ENCODE data around the gene DGKB. TPM values are rescaled to one million over a fixed set of nuclear protein-coding genes. Genes with fewer than 3 reads are reported as not detected.

DGKB gene
- polyA plus RNA-seq, 1 of the 3 experiments (the other 2 are of a cell fraction): 2.1 TPM

DNA sequence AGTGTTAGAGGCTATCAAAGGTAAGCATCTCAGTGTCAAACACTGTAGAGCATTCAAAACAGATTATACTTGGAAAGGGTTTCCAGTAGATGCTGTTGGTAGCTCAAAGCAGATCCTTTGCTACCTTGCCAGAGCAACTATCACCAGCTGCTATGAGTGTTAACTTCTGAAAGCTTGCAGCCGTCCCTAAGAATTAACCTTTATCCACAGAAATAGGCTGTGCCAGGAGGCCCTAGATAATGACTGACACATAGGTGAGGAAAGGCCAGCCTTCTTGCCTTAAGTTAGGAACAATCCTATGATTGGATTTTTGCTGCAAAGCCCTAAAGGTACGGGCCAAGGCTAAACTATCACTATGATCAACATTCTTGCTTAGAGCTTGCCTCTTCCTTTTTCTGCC lies 263.2 kb downstream of the DGKB start:
- Histone ChIP-seq H3K4me1 (ENCODE audit: control insufficient read depth in 1 of 2, insufficient read depth in 2 of 2, low read depth in 1 of 2, low read length in 1 of 2) (no peaks in the 10 kb centered on the region; a peak in 1 of 4 replicates), H3K27me3 (ENCODE audit: insufficient read depth) (no peaks in the 10 kb centered on the region), H3K9me3 (peaks cover 1% of the 10 kb centered on the region), H3K4me3 (ENCODE audit: low read depth in 2 of 2, low read length in 1 of 2) (no peak overlapping the region), H3K27ac (ENCODE audit: low read depth in 2 of 2, low read length in 1 of 2) (no peak overlapping the region), H3K4me2 (no peak overlapping the region), H4K20me1 (ENCODE audit: insufficient read depth) (no peaks in the 10 kb centered on the region), H3K9me2 (no peaks in the 10 kb centered on the region), H3F3A (replicated peaks; ENCODE audit: insufficient read depth) (no peaks in the 10 kb centered on the region), H3K36me3 (replicated peaks in 1 of 2; ENCODE audit: control insufficient read depth in 1 of 2, insufficient read depth in 2 of 2, low read length in 1 of 2) (no peaks in the 10 kb centered on the region), H2AFZ (ENCODE audit: low read depth) (no peak overlapping the region), H3K9ac (no peak overlapping the region), H3K79me2 (ENCODE audit: insufficient read depth) (no peaks in the 10 kb centered on the region)
- DNase-seq: no peak
- POLR2A ChIA-PET: no interaction called here
- CTCF ChIA-PET: interaction anchor here (0.9 to 1.9 kb wide), 3 partner anchors 52 to 1358 kb away, joined by 3 to 7 read pairs (median 5); partner anchors contain the start of gene ETV1
- no peak for TF ChIP-seq MEF2A (IDR thresholded peaks at IDR 0.05; ENCODE audit: borderline replicate concordance, low read depth)
- no peak for TF ChIP-seq RAD21 (IDR thresholded peaks at IDR 0.05; ENCODE audit: low read length)
- TF ChIP-seq ELF1 (IDR thresholded peaks at IDR 0.05): no peak
- TF ChIP-seq, protein P1, sequence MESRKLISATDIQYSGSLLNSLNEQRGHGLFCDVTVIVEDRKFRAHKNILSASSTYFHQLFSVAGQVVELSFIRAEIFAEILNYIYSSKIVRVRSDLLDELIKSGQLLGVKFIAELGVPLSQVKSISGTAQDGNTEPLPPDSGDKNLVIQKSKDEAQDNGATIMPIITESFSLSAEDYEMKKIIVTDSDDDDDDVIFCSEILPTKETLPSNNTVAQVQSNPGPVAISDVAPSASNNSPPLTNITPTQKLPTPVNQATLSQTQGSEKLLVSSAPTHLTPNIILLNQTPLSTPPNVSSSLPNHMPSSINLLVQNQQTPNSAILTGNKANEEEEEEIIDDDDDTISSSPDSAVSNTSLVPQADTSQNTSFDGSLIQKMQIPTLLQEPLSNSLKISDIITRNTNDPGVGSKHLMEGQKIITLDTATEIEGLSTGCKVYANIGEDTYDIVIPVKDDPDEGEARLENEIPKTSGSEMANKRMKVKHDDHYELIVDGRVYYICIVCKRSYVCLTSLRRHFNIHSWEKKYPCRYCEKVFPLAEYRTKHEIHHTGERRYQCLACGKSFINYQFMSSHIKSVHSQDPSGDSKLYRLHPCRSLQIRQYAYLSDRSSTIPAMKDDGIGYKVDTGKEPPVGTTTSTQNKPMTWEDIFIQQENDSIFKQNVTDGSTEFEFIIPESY (IDR thresholded peaks at IDR 0.05; ENCODE audit: borderline replicate concordance, low read depth): no peak
- no peak for TF ChIP-seq TAF1 (IDR thresholded peaks at IDR 0.05; ENCODE audit: borderline replicate concordance, low read depth, low read length)
- TF ChIP-seq FOXJ3 (CRISPR knock-in tag; IDR thresholded peaks at IDR 0.05): no peak
- no peak for TF ChIP-seq CTCF (IDR thresholded peaks at IDR 0.05)
- no peak for TF ChIP-seq REST (IDR thresholded peaks at IDR 0.05; ENCODE audit: low read depth, low read length)
- TF ChIP-seq EP300 (IDR thresholded peaks at IDR 0.05; ENCODE audit: borderline replicate concordance in 1 of 2, low read depth in 1 of 2, low read length in 1 of 2): no peak
- TF ChIP-seq RXRA (IDR thresholded peaks at IDR 0.05; ENCODE audit: borderline replicate concordance, low read depth): no peak
- TF ChIP-seq GABPA (IDR thresholded peaks at IDR 0.05; ENCODE audit: low read depth): no peak
- 82% methylated on average over 2 of the region's 2 CpGs for WGBS (ENCODE audit: low lambda C conversion rate)

All from SK-N-SH (cell line).